Activated T-helper 17 cell treated with anti-CD3 and anti-CD28 coated beads, Interleukin-2, amount 50 U/mL, for 72 hours (primary cell): ENCODE data around the gene OTOP3. TPM values are rescaled to one million over a fixed set of nuclear protein-coding genes. Genes with fewer than 3 reads are reported as not detected.
A peak's percentile ranks its signal among the peaks of the same experiment; 100 is the strongest.

Experiments
- ATAC-seq: fragments of 150-1000 bp; cut with Tn5 transposase; replicated peaks from 2 replicates; pipeline ENCODE4 v1.10.0; 2021; ENCODE audit warnings: mild to moderate bottlenecking, moderate library complexity
- H3K27ac Mint-ChIP-seq: one replicate; pipeline ENCODE4 v1.8.0; 2022; ENCODE audit warnings: mixed read lengths
- H3K27me3 Mint-ChIP-seq: one replicate; pipeline ENCODE4 v1.8.0; 2022; ENCODE audit warnings: mixed read lengths
- H3K36me3 Mint-ChIP-seq: one replicate; pipeline ENCODE4 v1.8.0; 2022; ENCODE audit warnings: low read depth, mild to moderate bottlenecking, mixed read lengths
- H3K4me1 Mint-ChIP-seq: one replicate; pipeline ENCODE4 v1.8.0; 2022; ENCODE audit warnings: mixed read lengths
- H3K4me3 Mint-ChIP-seq: one replicate; pipeline ENCODE4 v1.8.0; 2022; ENCODE audit warnings: mild to moderate bottlenecking, mixed read lengths
- H3K9me3 Mint-ChIP-seq: one replicate; pipeline ENCODE4 v1.8.0; 2022; ENCODE audit warnings: mixed read lengths
- total RNA-seq, 2 donors: library from RNA; stranded (reverse); gene quantifications; one replicate each; pipeline ENCODE4 v1.2.3, GENCODE V29; 2022

Gene OTOP3
- total RNA-seq, 2 donors from 2014 or later = not detected

DNA sequence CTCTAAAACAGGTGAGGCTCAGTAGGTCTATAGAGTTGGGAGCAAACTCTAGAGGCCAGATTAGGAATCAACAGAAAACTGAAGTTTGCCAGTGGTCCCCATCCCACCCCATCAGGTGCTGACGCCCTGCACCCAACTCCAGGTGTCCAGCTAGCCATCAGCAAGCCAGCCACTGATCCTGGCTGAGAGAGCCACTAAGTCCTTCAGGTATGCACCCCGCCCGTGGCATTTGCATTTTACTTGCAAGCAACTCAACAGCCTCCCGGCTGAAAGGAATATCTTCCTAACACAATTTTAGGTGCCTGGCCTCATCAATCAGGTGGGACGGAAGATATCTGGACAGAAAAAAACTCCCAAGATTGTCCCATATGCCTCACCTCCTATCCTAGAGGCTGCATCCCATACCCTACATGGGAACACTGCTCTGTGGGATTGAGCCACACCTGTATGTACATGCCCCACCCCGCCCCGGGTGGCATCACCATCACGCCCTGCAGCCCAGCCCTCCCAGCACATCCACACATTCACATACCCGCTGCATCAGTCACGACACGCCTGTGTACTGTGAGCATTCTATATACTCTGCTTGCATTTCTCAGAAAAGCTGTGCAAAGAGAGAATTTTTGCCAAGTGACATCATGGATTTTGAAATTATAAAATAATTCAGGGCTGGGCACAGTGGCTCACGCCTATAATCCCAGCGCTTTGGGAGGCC is 8.3 kb downstream of the OTOP3 start:
- Mint-ChIP-seq H3K4me3 (no peak overlapping the region), H3K36me3 (no peaks in the 10 kb centered on the region), H3K27ac (no peak overlapping the region), H3K4me1 (no peaks in the 10 kb centered on the region), H3K9me3 (no peaks in the 10 kb centered on the region), H3K27me3 (peaks cover 14% of the 10 kb centered on the region)
- no peak for ATAC-seq

DNA sequence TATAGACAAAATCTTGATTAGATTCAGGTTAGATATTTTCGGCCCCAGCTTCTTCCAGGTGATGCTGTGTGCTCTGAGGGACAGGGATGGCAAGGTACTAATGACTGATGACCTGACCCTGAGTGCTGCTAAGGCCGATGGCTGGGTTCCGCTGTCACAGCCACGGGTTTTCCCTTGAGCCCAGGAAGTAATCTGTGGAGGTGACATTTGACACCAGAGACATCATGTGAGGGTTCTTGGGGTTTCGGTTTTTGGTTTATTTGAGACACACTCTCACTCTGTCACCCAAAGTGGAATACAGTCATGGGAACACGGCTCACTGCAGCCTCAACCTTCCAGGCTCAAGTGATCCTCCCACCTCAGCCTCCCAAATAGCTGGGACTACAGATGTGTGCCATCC is 9.8 kb downstream of the OTOP3 start:
- Mint-ChIP-seq H3K4me3 (no peak overlapping the region), H3K27me3 (peaks cover 10% of the 10 kb centered on the region), H3K9me3 (no peaks in the 10 kb centered on the region), H3K27ac (no peak overlapping the region), H3K4me1 (no peaks in the 10 kb centered on the region), H3K36me3 (no peaks in the 10 kb centered on the region)
- peak; percentile 63 for ATAC-seq

DNA sequence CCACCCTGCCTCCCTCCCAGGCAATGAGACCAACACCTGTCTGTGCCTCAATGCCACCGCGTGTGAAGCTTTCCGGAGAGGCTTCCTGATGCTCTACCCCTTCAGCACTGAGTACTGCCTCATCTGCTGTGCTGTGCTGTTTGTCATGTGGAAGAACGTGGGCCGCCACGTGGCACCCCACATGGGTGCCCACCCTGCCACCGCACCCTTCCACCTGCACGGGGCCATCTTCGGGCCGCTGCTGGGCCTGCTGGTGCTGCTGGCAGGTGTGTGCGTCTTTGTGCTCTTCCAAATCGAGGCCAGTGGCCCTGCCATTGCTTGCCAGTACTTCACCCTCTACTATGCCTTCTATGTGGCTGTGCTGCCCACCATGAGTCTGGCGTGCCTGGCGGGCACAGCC is 10.9 kb downstream of the OTOP3 start:
- H3K9me3 Mint-ChIP-seq = no peaks in the 10 kb centered on the region

DNA sequence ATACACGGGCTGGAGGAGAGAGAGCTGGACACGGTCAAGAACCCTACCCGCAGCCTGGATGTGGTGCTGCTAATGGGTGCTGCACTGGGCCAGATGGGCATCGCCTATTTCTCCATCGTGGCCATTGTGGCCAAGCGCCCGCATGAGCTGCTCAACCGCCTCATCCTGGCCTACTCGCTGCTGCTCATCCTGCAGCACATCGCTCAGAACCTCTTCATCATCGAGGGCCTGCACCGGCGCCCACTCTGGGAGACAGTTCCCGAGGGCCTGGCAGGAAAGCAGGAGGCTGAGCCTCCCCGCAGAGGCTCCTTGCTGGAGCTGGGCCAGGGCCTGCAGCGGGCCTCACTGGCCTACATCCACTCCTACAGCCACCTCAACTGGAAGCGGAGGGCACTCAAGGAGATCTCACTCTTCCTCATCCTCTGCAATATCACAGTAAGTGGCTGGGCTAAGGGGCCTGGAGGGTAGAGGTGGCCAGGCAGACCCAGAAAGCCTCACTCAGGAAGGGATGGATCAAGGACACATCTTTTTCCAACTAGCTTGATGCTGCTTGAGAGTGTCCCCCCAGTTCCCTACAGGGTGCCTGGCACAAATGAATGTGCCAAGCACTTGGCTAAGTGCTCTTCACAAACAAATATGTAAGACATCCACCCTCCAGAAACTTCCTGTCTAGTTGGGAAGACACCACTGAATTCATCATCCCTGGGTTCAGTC is 11.5 kb downstream of the OTOP3 start:
- H3K4me3 Mint-ChIP-seq = no peak overlapping the region
- H3K36me3 Mint-ChIP-seq = no peaks in the 10 kb centered on the region

More for the DNA sequence above, 10.9 kb downstream of the OTOP3 start:
- Mint-ChIP-seq H3K4me1 (no peaks in the 10 kb centered on the region), H3K27ac (no peak overlapping the region), H3K27me3 (peaks cover 7% of the 10 kb centered on the region), H3K36me3 (no peaks in the 10 kb centered on the region), H3K4me3 (no peak overlapping the region)
- no peak for ATAC-seq

DNA sequence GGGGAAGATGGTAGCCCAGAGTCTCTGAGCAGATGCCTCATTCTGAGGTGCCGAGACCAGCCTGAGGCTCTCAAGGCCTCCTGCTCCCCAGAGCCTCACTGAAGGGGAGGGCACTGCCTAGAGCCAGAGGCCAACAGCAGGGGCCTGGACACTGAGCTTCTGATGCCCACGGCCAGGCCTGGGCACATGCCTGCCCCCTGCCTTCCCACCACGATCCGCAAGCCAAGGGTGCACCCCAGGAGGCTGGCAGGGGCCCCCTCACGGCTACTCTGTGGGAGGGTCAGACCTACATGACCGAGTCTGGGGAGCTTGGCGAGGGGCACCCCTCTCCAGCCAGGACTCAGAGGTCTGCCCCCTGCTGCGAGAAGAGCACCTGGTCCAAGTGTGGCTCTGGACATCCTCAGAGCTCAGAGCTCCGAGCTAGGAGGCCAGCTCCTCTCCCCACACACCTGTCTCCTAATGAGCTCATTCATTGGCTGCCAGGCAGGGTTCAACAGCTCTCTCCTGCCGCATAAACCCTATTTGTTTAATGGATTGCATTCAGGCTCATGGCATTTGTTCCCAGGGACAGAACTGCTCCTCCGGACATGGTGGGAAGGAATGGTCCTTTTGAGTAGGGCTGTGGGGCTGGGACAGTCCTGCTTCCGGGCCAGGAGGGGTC is 13.9 kb downstream of the OTOP3 start:
- Mint-ChIP-seq H3K36me3 (no peaks in the 10 kb centered on the region), H3K4me3 (no peak overlapping the region), H3K4me1 (no peaks in the 10 kb centered on the region), H3K27me3 (no peaks in the 10 kb centered on the region), H3K27ac (no peak overlapping the region), H3K9me3 (no peaks in the 10 kb centered on the region)
- no peak for ATAC-seq

More for the DNA sequence above, 11.5 kb downstream of the OTOP3 start:
- Mint-ChIP-seq H3K27ac (no peak overlapping the region), H3K27me3 (peaks cover 3% of the 10 kb centered on the region), H3K4me1 (no peaks in the 10 kb centered on the region), H3K9me3 (no peaks in the 10 kb centered on the region)
- ATAC-seq = no peak

DNA sequence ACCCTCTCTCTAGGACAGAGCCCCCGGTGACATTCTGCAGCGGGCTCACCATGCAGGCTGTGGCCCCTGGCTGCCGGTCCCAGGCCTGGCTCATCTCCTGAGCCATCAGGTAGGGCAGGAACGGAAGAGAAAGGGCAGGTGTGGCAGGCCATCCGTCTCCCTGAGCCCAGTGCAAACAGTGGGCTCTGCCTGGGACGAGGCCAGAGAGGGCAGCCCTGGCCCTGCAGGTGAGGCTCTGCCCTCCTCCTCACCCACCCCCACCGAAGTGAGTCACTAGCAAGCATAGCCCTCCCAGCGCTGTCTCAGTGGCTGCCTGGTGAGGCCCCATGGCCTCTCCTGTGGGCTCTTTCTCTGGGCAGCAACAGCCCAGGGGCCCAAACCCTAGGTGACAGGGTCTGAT is 14.5 kb downstream of the OTOP3 start:
- Mint-ChIP-seq H3K9me3 (no peaks in the 10 kb centered on the region), H3K36me3 (no peaks in the 10 kb centered on the region), H3K27me3 (no peaks in the 10 kb centered on the region), H3K27ac (no peak overlapping the region), H3K4me1 (no peaks in the 10 kb centered on the region), H3K4me3 (no peak overlapping the region)
- ATAC-seq = no peak

DNA sequence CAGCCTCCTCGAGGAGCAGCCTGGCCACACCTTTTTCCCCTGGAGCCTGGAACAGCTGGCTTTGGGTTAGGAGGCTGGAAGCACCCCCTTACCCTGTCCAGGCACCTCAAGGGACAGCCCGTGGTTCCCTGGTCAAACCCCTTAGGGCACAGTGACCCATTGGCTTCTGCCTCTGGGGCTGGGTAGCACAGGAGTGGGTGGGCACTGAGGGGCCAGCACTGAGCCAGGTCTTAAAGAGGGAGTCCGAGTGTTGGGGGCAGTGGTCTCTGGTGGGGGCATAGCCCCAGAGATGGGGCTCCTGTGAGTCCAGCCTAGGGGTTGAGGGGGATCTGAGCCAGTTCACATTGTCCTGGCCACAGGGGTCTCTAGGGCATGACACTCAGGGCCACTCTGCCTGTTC is 15.4 kb downstream of the OTOP3 start:
- Mint-ChIP-seq H3K4me1 (no peaks in the 10 kb centered on the region), H3K27me3 (no peaks in the 10 kb centered on the region), H3K27ac (no peak overlapping the region), H3K9me3 (no peaks in the 10 kb centered on the region), H3K36me3 (no peaks in the 10 kb centered on the region), H3K4me3 (no peak overlapping the region)
- no peak for ATAC-seq

DNA sequence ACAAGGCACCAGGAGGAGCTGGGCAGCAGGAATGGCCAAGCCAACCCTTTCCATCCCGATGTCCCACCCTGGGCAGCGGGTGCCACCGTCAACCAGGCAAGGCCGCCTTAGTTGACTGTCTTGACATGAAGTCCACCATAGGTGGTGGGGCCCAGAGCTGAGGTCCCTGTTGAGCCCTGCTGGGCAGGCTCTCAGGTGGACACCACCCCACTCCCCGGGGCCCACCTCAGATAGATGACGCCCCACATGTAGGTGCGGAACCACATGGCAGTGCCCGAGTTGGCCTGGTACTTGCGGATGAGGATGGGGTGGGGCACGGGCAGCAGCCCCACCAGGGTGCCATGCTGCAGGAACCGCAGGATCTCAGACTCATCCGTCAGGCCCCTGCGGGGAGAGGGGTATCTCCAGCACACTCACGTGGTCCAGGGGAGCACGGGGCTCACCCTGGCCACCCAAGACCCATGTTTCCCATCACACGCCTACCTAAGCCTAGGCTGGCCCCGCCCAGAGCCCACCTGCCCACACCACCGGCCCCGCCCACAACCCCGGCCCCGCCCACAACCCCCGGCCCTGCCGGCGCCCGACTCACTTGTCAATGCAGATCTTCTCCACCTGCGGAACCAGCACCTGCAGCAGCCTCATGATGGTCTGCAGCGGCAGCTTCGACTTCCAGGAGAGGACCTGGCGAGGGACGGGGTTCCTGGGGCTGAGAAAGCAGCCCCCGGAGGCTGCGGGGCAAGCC is 16.2 kb downstream of the OTOP3 start:
- Mint-ChIP-seq H3K27ac (no peak overlapping the region), H3K36me3 (no peaks in the 10 kb centered on the region), H3K4me3 (no peak overlapping the region), H3K9me3 (no peaks in the 10 kb centered on the region), H3K27me3 (no peaks in the 10 kb centered on the region), H3K4me1 (no peaks in the 10 kb centered on the region)
- ATAC-seq = no peak

DNA sequence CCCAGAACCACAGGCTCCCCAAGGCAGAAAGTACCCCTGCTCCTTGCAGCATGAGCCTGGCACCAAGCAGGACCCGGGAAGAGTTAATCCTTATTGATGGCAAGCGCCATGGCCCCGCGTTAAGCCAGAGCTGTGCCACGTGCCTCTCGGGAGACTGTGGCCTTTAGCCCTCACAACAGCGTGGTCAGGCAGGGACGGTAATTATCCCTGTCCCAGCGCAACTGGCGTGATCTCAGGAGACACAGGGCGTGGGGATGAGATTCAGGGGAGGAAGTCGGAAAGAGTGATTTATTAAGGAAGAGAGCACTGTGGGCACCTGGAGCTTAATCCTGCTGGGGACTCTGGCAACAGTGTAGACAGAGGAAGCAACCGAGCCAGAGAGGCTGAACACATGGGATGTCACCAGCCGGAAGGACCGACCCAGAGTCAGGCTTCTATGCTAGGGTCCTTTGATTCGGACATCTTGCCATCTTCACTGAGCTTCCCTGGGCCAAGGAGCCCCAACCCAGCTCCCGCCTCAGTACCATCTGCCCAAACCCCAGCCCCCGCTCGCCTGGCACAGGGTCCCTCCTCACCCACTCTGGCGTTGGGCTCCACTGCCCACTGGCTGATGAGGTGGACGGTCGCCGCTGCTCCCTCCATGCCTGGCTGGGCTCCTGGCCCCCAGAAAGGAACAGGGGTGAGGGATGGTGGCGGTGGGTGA is 16.9 kb downstream of the OTOP3 start:
- H3K9me3 Mint-ChIP-seq = no peaks in the 10 kb centered on the region
- no peaks in the 10 kb centered on the region for H3K27me3 Mint-ChIP-seq
- no peak overlapping the region for H3K4me3 Mint-ChIP-seq
- H3K4me1 Mint-ChIP-seq = no peaks in the 10 kb centered on the region
- H3K36me3 Mint-ChIP-seq = no peaks in the 10 kb centered on the region
- no peak for ATAC-seq
- H3K27ac Mint-ChIP-seq = no peak overlapping the region

DNA sequence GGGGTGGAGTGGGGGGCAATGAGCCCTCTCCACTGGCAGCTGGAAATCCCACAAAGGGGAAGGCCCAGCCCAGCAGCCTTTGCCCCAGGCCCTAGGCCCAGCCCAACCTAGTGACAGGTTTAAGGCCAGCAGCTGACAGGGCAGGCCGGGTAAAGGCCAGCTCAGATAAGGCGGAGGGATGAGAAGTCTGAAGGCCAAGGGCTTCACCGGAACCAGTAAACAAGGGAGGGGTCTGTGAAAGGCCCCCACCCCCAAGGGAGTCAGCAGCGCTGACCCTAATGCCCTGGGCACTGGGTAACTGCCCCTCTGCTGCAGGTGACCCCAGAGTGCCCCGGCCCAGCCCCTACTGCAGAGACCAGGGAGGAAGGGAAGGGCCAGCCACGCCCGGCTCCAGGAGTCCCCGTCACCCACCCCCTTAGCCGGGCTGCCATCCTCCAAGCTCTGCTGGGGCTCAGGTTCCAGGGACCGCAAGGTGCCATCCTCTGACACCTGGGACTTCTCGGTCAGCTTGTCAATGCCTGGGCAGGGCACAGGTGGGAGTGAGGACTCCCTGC is 17.5 kb downstream of the OTOP3 start:
- Mint-ChIP-seq H3K27me3 (no peaks in the 10 kb centered on the region), H3K4me3 (no peak overlapping the region), H3K27ac (no peak overlapping the region), H3K4me1 (no peaks in the 10 kb centered on the region), H3K36me3 (no peaks in the 10 kb centered on the region), H3K9me3 (no peaks in the 10 kb centered on the region)
- ATAC-seq = no peak

DNA sequence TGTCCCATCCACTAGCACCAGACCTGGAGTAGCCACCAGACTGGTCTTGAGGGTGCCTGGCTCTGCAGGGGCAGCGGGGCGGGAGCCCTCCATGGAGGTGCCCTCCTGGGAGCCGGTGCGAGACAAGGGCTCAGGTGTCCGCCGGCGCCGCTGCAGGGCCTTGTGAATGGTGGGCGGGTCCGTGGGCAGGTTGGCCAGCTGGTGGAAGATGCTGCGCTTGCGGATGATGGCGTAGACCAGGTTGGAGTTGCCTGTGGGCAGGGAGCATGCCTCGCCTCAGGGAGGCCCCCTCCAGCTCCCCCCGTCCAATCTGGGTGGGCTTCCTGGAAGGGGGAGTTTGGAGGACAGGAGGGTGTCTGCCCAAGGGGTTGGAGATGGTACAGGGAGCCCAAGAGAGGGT is 18.4 kb downstream of the OTOP3 start:
- no peaks in the 10 kb centered on the region for H3K4me1 Mint-ChIP-seq
- ATAC-seq = no peak
- H3K36me3 Mint-ChIP-seq = no peaks in the 10 kb centered on the region
- no peak overlapping the region for H3K27ac Mint-ChIP-seq
- H3K27me3 Mint-ChIP-seq = no peaks in the 10 kb centered on the region
- H3K9me3 Mint-ChIP-seq = no peaks in the 10 kb centered on the region
- H3K4me3 Mint-ChIP-seq = no peak overlapping the region

DNA sequence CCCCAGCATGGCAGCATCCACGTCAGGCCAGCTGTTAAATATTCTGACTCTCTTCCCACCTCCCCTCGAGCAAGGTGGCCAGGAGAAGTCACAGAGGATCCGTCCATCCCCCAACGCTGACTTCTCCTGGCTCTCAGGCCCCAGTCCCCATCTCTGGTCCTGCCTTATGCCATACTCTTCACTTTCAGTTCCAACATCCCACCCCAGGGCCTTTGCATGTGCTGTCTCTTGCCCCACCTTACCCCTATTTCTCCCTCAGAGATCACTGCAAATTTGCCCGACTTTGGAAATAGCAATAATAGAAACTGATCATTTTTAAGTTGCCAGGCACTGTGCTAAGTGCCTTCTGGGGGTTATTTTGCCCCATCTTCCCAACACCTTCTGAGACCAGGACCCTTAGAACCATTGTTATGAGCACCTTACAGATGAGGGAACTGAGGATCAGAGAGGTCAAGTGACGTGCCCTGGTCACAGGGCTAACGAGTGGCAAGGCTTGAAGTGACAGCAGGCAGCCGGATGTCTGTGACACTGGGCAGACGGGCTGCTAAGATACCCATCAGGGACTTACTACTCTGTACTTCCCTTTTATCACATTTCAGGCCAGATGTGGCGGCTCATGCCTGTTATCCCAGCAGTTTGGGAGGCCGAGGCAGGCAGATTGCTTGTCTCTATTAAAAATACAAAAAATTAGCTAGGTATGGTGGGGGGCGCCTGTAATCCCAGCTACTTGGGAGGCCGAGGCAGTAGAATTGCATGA is 19.1 kb downstream of the OTOP3 start:
- Mint-ChIP-seq H3K27me3 (no peaks in the 10 kb centered on the region), H3K4me3 (no peak overlapping the region), H3K4me1 (no peaks in the 10 kb centered on the region), H3K9me3 (no peaks in the 10 kb centered on the region), H3K27ac (no peak overlapping the region), H3K36me3 (no peaks in the 10 kb centered on the region)
- ATAC-seq = no peak

DNA sequence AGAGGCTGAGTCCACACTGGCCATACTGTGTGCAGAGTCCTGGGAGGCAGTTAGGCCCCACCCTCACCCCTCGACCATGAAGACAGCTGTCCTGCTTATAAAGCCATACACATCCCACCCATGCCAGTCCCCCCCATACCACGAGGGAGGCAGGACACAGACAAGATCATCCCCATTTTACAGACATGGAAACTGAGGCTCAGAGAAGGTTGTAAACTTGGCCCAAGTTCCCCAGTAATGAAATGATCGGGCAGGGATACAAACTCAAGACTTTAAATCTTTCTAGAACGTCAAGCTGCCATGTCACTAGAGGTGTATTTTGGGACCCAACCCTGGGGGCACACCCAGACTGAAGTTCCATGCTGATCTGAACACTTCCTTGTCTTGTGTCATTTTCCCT is 20.4 kb downstream of the OTOP3 start:
- Mint-ChIP-seq H3K27me3 (no peaks in the 10 kb centered on the region), H3K36me3 (no peaks in the 10 kb centered on the region), H3K27ac (no peak overlapping the region), H3K9me3 (no peaks in the 10 kb centered on the region), H3K4me3 (no peak overlapping the region), H3K4me1 (no peaks in the 10 kb centered on the region)
- ATAC-seq = no peak
